NCI-H1105 (cell line): ENCODE data around the gene CBX1.
A peak's percentile ranks its signal among the peaks of the same experiment; 100 is the strongest.
"Not testable (repeated sequence)": the region's sequence is repeated elsewhere in the genome, so short reads cannot be mapped to it uniquely, and the experiment has no call there.

Experiments used
- DNase-seq: peaks from one replicate; lab custom pipeline; 2025; lab: John Stamatoyannopoulos, UW

Gene CBX1

GRCh38 chr17:48123111-48123510, 21.8 kb upstream of the CBX1 start:
- no peak for DNase-seq

GRCh38 chr17:48122665-48123045, 21.4 kb upstream of the CBX1 start:
- DNase-seq = no peak

DNA sequence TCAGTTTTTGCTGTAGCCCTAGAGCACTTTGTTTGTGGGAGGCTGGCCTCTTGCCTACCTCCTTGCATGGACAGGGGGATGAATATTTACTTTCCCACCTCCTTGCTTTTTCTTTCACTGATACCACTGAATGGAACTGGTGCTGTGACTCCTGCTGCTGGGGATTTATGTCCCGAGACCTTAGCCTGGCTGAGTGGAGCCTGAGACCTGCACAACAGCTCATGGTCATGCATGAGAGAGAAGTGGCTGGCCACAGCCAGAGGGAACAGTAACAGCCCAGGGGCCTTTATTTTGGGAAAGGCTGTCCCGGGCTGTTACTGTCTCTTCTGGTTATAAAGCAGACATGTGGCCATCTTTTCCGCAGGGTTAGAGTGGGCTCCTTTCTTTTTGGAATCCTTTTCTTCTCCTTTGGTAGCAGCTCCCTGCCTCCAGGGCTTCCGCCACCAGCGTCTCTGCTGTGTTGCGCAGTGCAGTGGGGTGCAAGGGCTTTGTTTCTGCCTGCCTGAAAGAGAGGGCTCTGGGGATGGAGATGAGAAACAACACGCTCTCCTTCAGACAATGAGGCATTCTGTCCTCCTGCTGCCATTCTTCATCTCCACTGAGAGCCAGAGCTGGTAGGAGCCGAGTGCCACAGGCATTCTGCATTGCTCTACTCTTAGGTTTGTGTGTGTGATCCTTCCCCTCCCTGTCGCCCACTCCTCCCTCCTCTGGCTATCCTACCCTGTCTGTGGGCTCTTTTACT, 20.8 kb upstream of the CBX1 start:
- DNase-seq = no peak

GRCh38 chr17:48113201-48113676, 12.0 kb upstream of the CBX1 start:
- DNase-seq = no peak

- no peak for DNase-seq
These were observed 10.6 kb upstream of the CBX1 start for GRCh38 chr17:48111937-48112241.

- no peak for DNase-seq
These were observed 9.5 kb upstream of the CBX1 start for GRCh38 chr17:48110761-48111160.

DNA sequence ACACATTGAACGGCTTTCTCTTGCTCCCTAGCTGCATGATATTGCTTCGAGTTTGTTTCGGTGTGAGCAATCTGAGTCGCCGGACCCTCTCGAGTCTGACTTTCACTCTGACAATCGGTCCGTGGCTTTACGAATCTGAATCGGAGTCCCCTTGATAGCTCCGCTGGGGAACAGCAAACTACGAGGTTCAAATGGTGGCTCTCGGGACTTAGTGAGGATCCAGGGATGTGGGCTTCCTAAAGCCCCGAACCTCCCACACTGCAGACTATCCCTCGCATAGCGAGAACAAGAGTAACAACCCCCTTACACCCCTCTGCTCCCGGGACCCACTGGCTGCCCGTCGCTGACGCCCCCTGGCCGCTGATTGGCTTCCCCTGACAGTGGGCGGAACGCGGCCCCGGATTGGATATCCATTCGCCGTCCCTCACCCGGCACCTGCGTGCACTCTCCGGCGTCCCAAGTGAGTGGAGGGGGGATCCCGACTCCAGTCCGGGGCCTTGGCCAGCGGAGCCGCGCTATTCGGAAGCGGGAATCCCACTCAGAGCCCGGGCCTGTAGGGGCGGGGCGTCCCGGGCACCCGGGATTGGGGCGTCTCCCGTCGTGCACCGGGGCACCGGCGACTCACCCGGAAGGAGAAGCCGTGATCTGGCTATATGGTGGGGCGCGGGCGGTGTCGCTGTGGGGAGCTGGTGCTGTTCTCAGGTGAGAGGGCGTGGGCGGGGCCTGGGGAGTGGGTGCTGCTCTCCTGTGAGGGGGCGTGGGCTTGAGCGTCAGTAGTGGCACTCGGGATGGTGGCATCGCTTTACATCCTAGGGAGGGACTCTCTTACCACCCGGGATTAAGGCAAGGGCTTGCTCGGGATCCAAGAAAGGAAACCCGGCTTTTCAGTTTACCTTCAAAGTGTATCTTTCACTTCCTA, 6.1 kb upstream of the CBX1 start, which contains the start of gene SNX11:
TSS of gene SNX11 (plus strand) at position 630 of the 919 bp plus-strand sequence. CDS start 4,278 bp downstream, outside the sequence.
- DNase-seq = peak; percentile 90

- no peak for DNase-seq
These were observed 5.5 kb upstream of the CBX1 start for GRCh38 chr17:48106802-48107136.

GRCh38 chr17:48104440-48104839, 3.2 kb upstream of the CBX1 start:
- DNase-seq = no peak

- no peak for DNase-seq
These were observed 1.8 kb upstream of the CBX1 start for GRCh38 chr17:48102798-48103715.

- DNase-seq = no peak
These were observed 919 bp upstream of the CBX1 start for GRCh38 chr17:48102043-48102750.

GRCh38 chr17:48100591-48101011, 677 bp downstream of the CBX1 start:
- peak; percentile 67 for DNase-seq

- DNase-seq = no peak
These were observed 1.1 kb downstream of the CBX1 start for GRCh38 chr17:48100160-48100559.

DNA sequence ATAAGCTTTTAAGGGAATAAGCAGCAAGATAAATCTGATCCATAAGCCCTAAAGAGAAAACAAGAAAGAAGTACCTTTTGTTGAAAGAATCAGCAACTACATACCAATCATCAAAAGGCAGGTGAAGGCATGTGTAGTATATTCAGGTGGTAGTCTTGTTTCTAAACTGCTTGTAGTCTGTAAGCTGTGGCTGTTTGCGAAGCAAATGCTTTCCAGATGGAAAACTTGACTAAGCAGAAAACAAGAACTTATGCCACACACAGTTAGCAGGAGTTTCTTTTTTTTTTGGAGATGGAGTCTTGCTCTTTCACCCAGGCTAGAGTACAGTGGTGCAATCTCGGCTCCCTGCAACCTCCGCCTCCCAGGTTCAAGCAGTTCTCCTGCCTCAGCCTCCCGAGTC, 5.7 kb downstream of the CBX1 start:
- DNase-seq = no peak

DNA sequence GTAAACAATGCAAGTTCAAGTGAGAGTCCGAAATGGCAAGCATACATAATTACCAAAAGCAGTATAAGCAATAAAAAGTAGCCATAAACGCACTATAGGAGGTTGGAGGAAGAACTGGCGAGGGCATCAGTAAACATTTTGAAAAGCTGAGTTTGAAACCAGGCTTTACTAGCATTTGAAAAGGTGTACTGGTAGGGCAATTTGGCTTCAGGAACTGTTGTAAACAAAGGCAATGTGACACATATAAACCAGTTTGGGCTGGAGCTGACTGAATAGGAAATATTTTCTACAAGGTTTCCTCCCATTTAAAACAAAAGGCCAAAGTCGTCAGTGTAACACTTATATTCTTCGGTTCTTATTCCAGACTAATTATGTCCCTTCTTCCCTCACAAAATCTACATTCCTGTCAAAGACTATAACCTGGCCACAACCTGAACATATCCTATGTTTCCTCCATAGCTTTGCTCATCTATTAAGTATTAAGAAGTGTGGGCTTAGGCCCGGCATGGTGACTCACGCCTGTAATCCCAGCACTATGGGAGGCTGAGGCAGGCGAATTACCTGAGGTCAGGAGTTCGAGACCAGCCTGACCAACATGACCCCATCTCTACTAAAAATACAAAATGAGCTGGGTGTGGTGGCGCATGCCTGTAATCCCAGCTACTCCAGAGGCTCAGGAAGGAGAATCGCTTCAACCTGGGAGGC, 7.8 kb downstream of the CBX1 start:
- DNase-seq = no peak

DNA sequence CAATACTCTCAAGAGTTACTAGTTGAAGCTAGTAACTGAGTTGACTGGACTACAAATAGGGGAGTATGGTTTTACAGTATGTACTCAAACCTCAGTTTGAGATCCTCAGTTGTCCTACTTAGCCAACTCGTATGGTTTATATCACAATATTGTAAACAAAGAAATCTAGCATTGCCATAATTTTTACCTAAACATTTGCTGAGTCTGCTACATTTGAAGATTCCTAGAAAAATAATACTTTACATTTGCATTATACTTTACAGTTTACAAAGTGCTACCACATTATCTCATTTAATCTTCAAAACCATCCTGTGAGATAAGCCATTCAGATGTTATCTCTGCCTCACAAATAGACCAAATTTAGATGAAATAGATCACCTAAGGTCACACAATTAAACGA, 16.3 kb downstream of the CBX1 start:
- DNase-seq = no peak

- DNase-seq = no peak
These were observed 19.4 kb downstream of the CBX1 start for GRCh38 chr17:48081858-48082257.

DNA sequence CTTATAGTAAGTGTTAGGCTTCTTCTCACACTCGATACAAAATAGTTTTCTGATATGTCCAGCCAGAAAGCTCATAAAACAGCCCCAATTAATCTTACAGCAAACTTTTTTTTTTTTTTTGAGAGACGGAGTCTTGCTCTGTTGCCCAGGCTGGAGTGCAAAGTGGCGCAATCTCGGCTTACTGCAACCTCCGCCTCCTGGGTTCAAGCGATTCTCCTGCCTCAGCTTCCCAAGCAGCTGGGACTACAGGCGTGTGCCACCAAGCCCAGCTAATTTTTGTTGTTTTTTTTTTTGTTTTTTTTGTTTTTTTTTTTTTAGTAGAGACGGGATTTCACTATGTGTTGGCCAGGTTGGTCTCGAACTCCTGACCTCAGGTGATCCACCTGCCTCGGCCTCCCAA, 24.1 kb downstream of the CBX1 start:
- not testable (repeated sequence) for DNase-seq

- DNase-seq = peak; percentile 23
These were observed 26.8 kb downstream of the CBX1 start for GRCh38 chr17:48074322-48075081.

DNA sequence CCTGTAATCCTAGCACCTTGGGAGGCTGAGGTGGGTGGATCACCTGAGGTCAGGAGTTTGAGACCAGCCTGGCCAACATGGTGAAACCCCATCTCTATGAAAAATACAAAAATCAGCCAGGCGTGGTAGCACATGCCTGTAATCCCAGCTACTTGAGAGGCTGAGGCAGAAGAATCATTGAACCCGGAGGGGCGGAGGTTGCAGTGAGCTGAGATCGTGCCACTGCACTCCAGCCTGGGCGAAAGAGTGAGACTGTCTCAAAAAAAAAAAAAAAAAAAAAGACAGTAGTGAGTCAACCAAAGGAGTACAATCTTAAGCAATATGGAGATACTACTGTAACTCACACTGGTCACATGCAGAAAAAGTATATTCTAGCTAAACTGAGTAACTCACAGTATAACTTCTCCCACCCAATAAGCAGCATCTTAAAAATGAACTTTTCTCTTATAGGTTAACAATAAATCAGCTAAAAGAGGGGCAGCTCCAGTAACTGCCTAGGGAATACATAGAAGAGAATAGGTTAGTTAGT, 27.6 kb downstream of the CBX1 start:
- not testable (repeated sequence) for DNase-seq
